HG02571 (cell line): ENCODE results near the gene WDR20.
"Not testable (repeated sequence)": the region's sequence is repeated elsewhere in the genome, so short reads cannot be mapped to it uniquely, and the experiment has no call there.

Experiments
- ATAC-seq: cut with Tn5 transposase; IDR thresholded peaks from one replicate; pipeline ENCODE4 v1.9.1; 2021; ENCODE audit warnings: mild to moderate bottlenecking, moderate library complexity; ENCODE audit not compliant: unreplicated experiment

Gene WDR20

GRCh38 chr14:102233081-102233480, 93.4 kb downstream of the WDR20 start:
- ATAC-seq, result no peak

GRCh38 chr14:102234331-102235264, 94.9 kb downstream of the WDR20 start:
- no peak for ATAC-seq

- ATAC-seq, result no peak
Measured at GRCh38 chr14:102235275-102235897, 95.7 kb downstream of the WDR20 start.

- ATAC-seq, result no peak
Measured at GRCh38 chr14:102236026-102236425, 96.3 kb downstream of the WDR20 start.

- no peak for ATAC-seq
Measured at GRCh38 chr14:102238131-102238530, 98.4 kb downstream of the WDR20 start.

GRCh38 chr14:102238766-102239165, 99.1 kb downstream of the WDR20 start:
- no peak for ATAC-seq

GRCh38 chr14:102239231-102239630, 99.5 kb downstream of the WDR20 start:
- ATAC-seq, result no peak

- not testable (repeated sequence) for ATAC-seq
Measured at GRCh38 chr14:102240481-102240880, 100.8 kb downstream of the WDR20 start.

GRCh38 chr14:102241147-102241546, 101.5 kb downstream of the WDR20 start:
- no peak for ATAC-seq

- ATAC-seq, result not testable (repeated sequence)
Measured at GRCh38 chr14:102243795-102244194, 104.1 kb downstream of the WDR20 start.

GRCh38 chr14:102246071-102246470, 106.4 kb downstream of the WDR20 start:
- no peak for ATAC-seq

GRCh38 chr14:102248121-102248520, 108.4 kb downstream of the WDR20 start:
- ATAC-seq, result no peak

- no peak for ATAC-seq
Measured at GRCh38 chr14:102249041-102249440, 109.3 kb downstream of the WDR20 start.

- no peak for ATAC-seq
Measured at GRCh38 chr14:102249981-102250380, 110.3 kb downstream of the WDR20 start.

- no peak for ATAC-seq
Measured at GRCh38 chr14:102250636-102251035, 110.9 kb downstream of the WDR20 start.

GRCh38 chr14:102251161-102251560, 111.5 kb downstream of the WDR20 start:
- no peak for ATAC-seq

GRCh38 chr14:102252834-102253801, 113.4 kb downstream of the WDR20 start:
- no peak for ATAC-seq

- no peak for ATAC-seq
Measured at GRCh38 chr14:102255401-102256190, 115.9 kb downstream of the WDR20 start.

- no peak for ATAC-seq
Measured at GRCh38 chr14:102256716-102257115, 117.0 kb downstream of the WDR20 start.

GRCh38 chr14:102258136-102258535, 118.4 kb downstream of the WDR20 start:
- ATAC-seq, result no peak
